K562 (cell line): Measurements from ENCODE around the gene GFOD1. TPM values are rescaled to one million over a fixed set of nuclear protein-coding genes. Genes with fewer than 3 reads are reported as not detected.

Experiments used
- ATAC-seq: fragments of 200-7000 bp; cut with Tn5 transposase; 3 replicates; pipeline ENCODE4 v1.9.1; 2020; ENCODE audit warnings: moderate library complexity
- BruUV-seq: library from RNA; stranded (reverse); fragments of 400-500 nt; replicated peaks from 2 replicates; lab custom pipeline; 2021; lab: Mats Ljungman, UMichigan
- CTCF ChIA-PET: fragments of 300-600 bp; formaldehyde crosslinking; extraction: SDS; loops from one replicate; lab custom pipeline; 2021; ENCODE audit warnings: low intra/inter-chr PET ratio; lab: Yijun Ruan, JAX
- POLR2A ChIA-PET: fragments of 300-600, 350-650 bp; sonication (Branson Sonifier 250); formaldehyde crosslinking; extraction: SDS; loops from one replicate; lab custom pipeline; 2021; ENCODE audit warnings: antibody characterized with exemption, inconsistent platforms; lab: Yijun Ruan, JAX
- DNase-seq, 4 experiments: peaks; one replicate each; pipeline versions ENCODE4 v3.0.0 to v3.0.0-alpha.2; 2011 to 2018; ENCODE audit warnings: low spot score in 3 of 4, mixed read lengths in 3 of 4; ENCODE audit errors: extremely low read depth in 1 of 4
- FAIRE-seq: peaks from 2 replicates; lab custom pipeline; 2011; peaks lifted over from hg19 to GRCh38; lab: Jason Lieb, UNC
- H2AFZ ChIP-seq: 2 replicates; pipeline ENCODE4 v1.6.0; 2011; ENCODE audit warnings: low read depth, low read length, control low read depth, inconsistent platforms
- H3K27ac ChIP-seq: fragments of 200-600 bp; 3 replicates; pipeline ENCODE4 v1.8.0; 2011; ENCODE audit warnings: low read depth, mild to moderate bottlenecking, control low read depth, inconsistent platforms, low read length, moderate library complexity, mixed read lengths; ENCODE audit errors: extremely low read depth
- H3K27me3 ChIP-seq, 2 experiments: fragments of 300-600 bp in 1 of 2; 2 replicates in 1 of 2; 3 replicates in 1 of 2; pipeline versions ENCODE4 v1.6.0 to v1.8.0; 2011; ENCODE audit warnings: inconsistent platforms in 2 of 2, low read length in 2 of 2, mild to moderate bottlenecking in 1 of 2, mixed read lengths in 1 of 2, moderate library complexity in 1 of 2; ENCODE audit not compliant: control insufficient read depth in 2 of 2, insufficient read depth in 2 of 2
- H3K36me3 ChIP-seq: fragments of 300-600 bp; 3 replicates; pipeline ENCODE4 v1.8.0; 2011; ENCODE audit warnings: mild to moderate bottlenecking, low read length, inconsistent platforms; ENCODE audit not compliant: control insufficient read depth, insufficient read depth
- H3K4me1 ChIP-seq, 2 experiments: fragments of 200-600 bp in 1 of 2; replicated peaks in 1 of 2; 2 replicates in 1 of 2; 3 replicates in 1 of 2; pipeline versions ENCODE4 v1.5.1 to v1.8.0; 2011; ENCODE audit warnings: inconsistent platforms in 2 of 2, low read length in 2 of 2, mild to moderate bottlenecking in 1 of 2, mixed read lengths in 1 of 2, moderate library complexity in 1 of 2; ENCODE audit not compliant: control insufficient read depth in 2 of 2, insufficient read depth in 2 of 2
- H3K4me2 ChIP-seq: 2 replicates; pipeline ENCODE4 v1.6.1; 2011; ENCODE audit warnings: low read length, control low read depth, inconsistent platforms, mixed read lengths; ENCODE audit not compliant: insufficient read depth
- H3K4me3 ChIP-seq: fragments of 200-600 bp; sonication (generic), shearing (Covaris generic); 2 replicates; pipeline ENCODE4 v1.5.1; 2016; ENCODE audit warnings: control low read depth, inconsistent platforms
- H3K79me2 ChIP-seq: fragments of 200-600 bp; 3 replicates; pipeline ENCODE4 v1.8.0; 2011; ENCODE audit warnings: low read length, inconsistent platforms; ENCODE audit not compliant: control insufficient read depth, insufficient read depth
- H3K9ac ChIP-seq, 2 experiments: 2 replicates each; pipeline versions ENCODE4 v1.6.0 to v1.6.1; 2011; ENCODE audit warnings: low read depth in 2 of 2, low read length in 2 of 2, control low read depth in 1 of 2, inconsistent platforms in 1 of 2, mild to moderate bottlenecking in 1 of 2, mixed read lengths in 1 of 2; ENCODE audit not compliant: insufficient read depth in 1 of 2
- H3K9me1 ChIP-seq: one replicate; pipeline ENCODE4 v1.6.0; 2011; ENCODE audit warnings: inconsistent platforms, mild to moderate bottlenecking, low read length, moderate library complexity; ENCODE audit not compliant: control insufficient read depth, insufficient read depth
- H3K9me3 ChIP-seq: replicated peaks from 2 replicates; pipeline ENCODE4 v1.5.1; 2011; ENCODE audit warnings: low read depth, low read length, inconsistent platforms; ENCODE audit not compliant: control insufficient read depth, insufficient read depth
- H4K20me1 ChIP-seq: replicated peaks from 2 replicates; pipeline ENCODE4 v1.6.1; 2011; ENCODE audit warnings: low read length, inconsistent platforms, mixed read lengths; ENCODE audit not compliant: control insufficient read depth, insufficient read depth
- KLF13 ChIP-seq: fragments of 450-650 bp; IDR thresholded peaks from 2 replicates; pipeline ENCODE4 v1.6.1; 2016; ENCODE audit warnings: missing genetic modification characterization, low read depth, mild to moderate bottlenecking, missing compliant biosample characterization, moderate library complexity, borderline replicate concordance
- PTRF ChIP-seq: fragments of 450-650 bp; IDR thresholded peaks from 2 replicates; pipeline ENCODE4 v1.6.1; 2016; ENCODE audit warnings: mild to moderate bottlenecking, missing genetic modification characterization, missing compliant biosample characterization
- ZBTB33 ChIP-seq: sonication (generic); formaldehyde crosslinking; IDR thresholded peaks from 2 replicates; pipeline ENCODE4 v1.8.1; 2023; ENCODE audit warnings: mild to moderate bottlenecking, missing genetic modification reagents
- ZNF143 ChIP-seq: sonication (generic); formaldehyde crosslinking; IDR thresholded peaks from 2 replicates; pipeline ENCODE4 v1.9.0; 2022; ENCODE audit warnings: mild to moderate bottlenecking, missing genetic modification reagents
- ZNF41 ChIP-seq: fragments of 250-450 bp; sonication (Bioruptor Pico); conservative IDR thresholded peaks from 2 replicates; pipeline ENCODE4 v1.4.0; 2020; ENCODE audit warnings: mild to moderate bottlenecking
- WGBS: fragments of 100-300 bp; shearing (Covaris generic); methylation state at CpG from one replicate; pipeline ENCODE4 v1.1.6; 2016; ENCODE audit warnings: low coverage, mixed read lengths; ENCODE audit not compliant: insufficient coverage; ENCODE audit errors: missing lambda C conversion rate; 5-methylcytosine and 5-hydroxymethylcytosine counted together
- in situ Hi-C: fragments of 300-500 bp; cut with MboI; formaldehyde crosslinking; loops from 4 replicates; pipeline ENCODE4 v1.15.0; 2018; ENCODE audit warnings: inconsistent platforms, mixed read lengths
- intact Hi-C: fragments of 100-400 bp; cut with micrococcal nuclease; formaldehyde crosslinking; loops from 2 replicates; pipeline ENCODE4 v1.14.2; 2022
- polyA plus RNA-seq, 8 experiments: library from polyadenylated mRNA; depleted of rRNA in 4 of 8; stranded (reverse) in 5 of 8; unstranded in 3 of 8; fragments of >200 nt; fragmentation: Nextera tagmentation in 2 of 8; fragmentation: Illumina TruSeq in 1 of 8; extraction: Ambion mirVana in 2 of 8; extraction: Trizol in 1 of 8; gene quantifications; 2 replicates each; pipeline versions ENCODE4 v1.2.1 to v1.2.3, GENCODE V29; 2011 to 2014; ENCODE audit warnings: inconsistent platforms in 1 of 8, missing spikeins in 1 of 8
- total RNA-seq, 7 experiments: library from RNA; depleted of rRNA in 6 of 7; stranded (reverse); fragments of >200 nt in 6 of 7; fragmentation: Illumina TruSeq in 2 of 7; extraction: Trizol in 2 of 7; gene quantifications; 2 replicates each; pipeline versions ENCODE4 v1.2.1 to v1.2.3, GENCODE V29; 2011 to 2021; ENCODE audit warnings: low replicate concordance in 1 of 7

The GFOD1 gene
- total and polyA plus RNA-seq, 9 of the 15 experiments (the other 6 are each of a cell fraction or from before 2014, with no cell fraction given), result 3.8 to 12.0 (median 8.2) TPM

GRCh38 chr6:13526727-13527670, 39.6 kb upstream of the GFOD1 start:
- Histone ChIP-seq H3K27ac (no peak overlapping the region), H3K4me1 (no peaks in the 10 kb centered on the region), H3K79me2 (no peaks in the 10 kb centered on the region), H3K9ac (no peak overlapping the region), H3K27me3 (peaks cover 7 to 34% of the 10 kb centered on the region in 2 experiments; a peak in 4 of 5 replicates), H4K20me1 (no peaks in the 10 kb centered on the region), H2AFZ (no peak overlapping the region), H3K9me1 (no peaks in the 10 kb centered on the region), H3K4me3 (no peak overlapping the region), H3K36me3 (no peaks in the 10 kb centered on the region), H3K9me3 (no peaks in the 10 kb centered on the region), H3K4me2 (no peak overlapping the region)
- TF ChIP-seq ZNF143 (0 out of 2 replicates have a peak, but pooled peaks have one; percentile 27), ZNF41 (CRISPR knock-in tag) (no peak), ZBTB33 (CRISPR knock-in tag) (no peak), KLF13 (no peak), PTRF (tag) (no peak)
- ChIA-PET CTCF (no interaction called here), POLR2A (interaction anchor here (0.6 kb wide), 1 partner anchor 77 kb away, joined by 4 read pairs; no protein-coding TSS in a partner anchor)
- 27% methylated on average over 17 of the region's 17 CpGs for WGBS
- intact Hi-C loops (no loop called here), in situ Hi-C loops (no loop called here)
- ATAC-seq (no peak), FAIRE-seq (no peak), DNase-seq (no peak)
- no TSS peak for BruUV-seq
